HG03575 (cell line): ENCODE measurements around the gene BIRC5.
"Not testable (repeated sequence)": the region's sequence is repeated elsewhere in the genome, so short reads cannot be mapped to it uniquely, and the experiment has no call there.

ENCODE experiments used
- ATAC-seq: cut with Tn5 transposase; IDR thresholded peaks from one replicate; pipeline ENCODE4 v1.9.1; 2021; ENCODE audit not compliant: unreplicated experiment, insufficient number of reproducible peaks, low FRiP score; ENCODE audit errors: extremely low read depth

BIRC5 gene

GRCh38 chr17:78235022-78235421, 21.0 kb downstream of the BIRC5 start:
- ATAC-seq, result not testable (repeated sequence)

- ATAC-seq, result no peak
Observed at GRCh38 chr17:78235885-78236284, 21.8 kb downstream of the BIRC5 start.

- no peak for ATAC-seq
Observed at GRCh38 chr17:78236362-78237127, 22.5 kb downstream of the BIRC5 start.

GRCh38 chr17:78237401-78238012, 23.5 kb downstream of the BIRC5 start:
- ATAC-seq, result no peak

GRCh38 chr17:78238823-78239488, 24.9 kb downstream of the BIRC5 start:
- no peak for ATAC-seq

GRCh38 chr17:78239489-78239931, 25.5 kb downstream of the BIRC5 start:
- ATAC-seq, result no peak

- no peak for ATAC-seq
Observed at GRCh38 chr17:78240012-78240655, 26.1 kb downstream of the BIRC5 start.

- ATAC-seq, result no peak
Observed at GRCh38 chr17:78240839-78241238, 26.8 kb downstream of the BIRC5 start.

GRCh38 chr17:78241277-78242023, 27.4 kb downstream of the BIRC5 start:
- ATAC-seq, result no peak

GRCh38 chr17:78242024-78242742, 28.1 kb downstream of the BIRC5 start:
- ATAC-seq, result no peak

GRCh38 chr17:78247304-78247703, 33.3 kb downstream of the BIRC5 start:
- ATAC-seq, result no peak

- no peak for ATAC-seq
Observed at GRCh38 chr17:78248051-78248914, 34.2 kb downstream of the BIRC5 start.

- no peak for ATAC-seq
Observed at GRCh38 chr17:78249074-78249817, 35.2 kb downstream of the BIRC5 start.

- no peak for ATAC-seq
Observed at GRCh38 chr17:78249818-78250806, 36.1 kb downstream of the BIRC5 start.

- no peak for ATAC-seq
Observed at GRCh38 chr17:78250891-78251772, 37.1 kb downstream of the BIRC5 start.
